OCI-M2 (cell line): ENCODE measurements around the gene PHF14.
"Not testable (repeated sequence)": the region's sequence is repeated elsewhere in the genome, so short reads cannot be mapped to it uniquely, and the experiment has no call there.

Experiments used
- DNase-seq: peaks from one replicate; lab custom pipeline; 2025; ENCODE audit not compliant: unreplicated experiment; lab: John Stamatoyannopoulos, UW

Gene PHF14

GRCh38 chr7:10973061-10973941 is at the start of gene PHF14:
TSS of gene PHF14 (plus strand) at chr7:10973872. CDS start at chr7:10974324, 452 bp downstream.
- DNase-seq = peak; percentile 74

GRCh38 chr7:10924370-10924769 is 49.3 kb upstream of the PHF14 start:
- DNase-seq = no peak

GRCh38 chr7:10928203-10928602 is 45.5 kb upstream of the PHF14 start:
- DNase-seq = not testable (repeated sequence)

- no peak for DNase-seq
These were observed 43.1 kb upstream of the PHF14 start for GRCh38 chr7:10930551-10930950.

- no peak for DNase-seq
These were observed 42.5 kb upstream of the PHF14 start for GRCh38 chr7:10931161-10931560.

- no peak for DNase-seq
These were observed 39.4 kb upstream of the PHF14 start for GRCh38 chr7:10934292-10934691.

- no peak for DNase-seq
These were observed 34.3 kb upstream of the PHF14 start for GRCh38 chr7:10939237-10939910.

- DNase-seq = peak; percentile 74
These were observed 33.6 kb upstream of the PHF14 start for GRCh38 chr7:10939911-10940703.

- no peak for DNase-seq
These were observed 32.8 kb upstream of the PHF14 start for GRCh38 chr7:10940704-10941355.

- DNase-seq = no peak
These were observed 23.2 kb upstream of the PHF14 start for GRCh38 chr7:10950494-10950893.

GRCh38 chr7:10950974-10951578 is 22.6 kb upstream of the PHF14 start:
- DNase-seq = not testable (repeated sequence)

GRCh38 chr7:10952588-10952987 is 21.1 kb upstream of the PHF14 start:
- no peak for DNase-seq

- not testable (repeated sequence) for DNase-seq
These were observed 20.5 kb upstream of the PHF14 start for GRCh38 chr7:10953078-10953750.

- DNase-seq = no peak
These were observed 17.1 kb upstream of the PHF14 start for GRCh38 chr7:10956528-10956927.

GRCh38 chr7:10960242-10960641 is 13.4 kb upstream of the PHF14 start:
- not testable (repeated sequence) for DNase-seq

- not testable (repeated sequence) for DNase-seq
These were observed 8.7 kb upstream of the PHF14 start for GRCh38 chr7:10965016-10965415.

- no peak for DNase-seq
These were observed 1.5 kb upstream of the PHF14 start for GRCh38 chr7:10972174-10972573.

GRCh38 chr7:10973942-10974911 is 555 bp downstream of the PHF14 start:
- no peak for DNase-seq

- no peak for DNase-seq
These were observed 3.4 kb downstream of the PHF14 start for GRCh38 chr7:10977113-10977512.
